SU-DHL-6 (cell line): Measurements from ENCODE around the gene EXOC4.

Experiments
- EZH2phosphoT487 ChIP-seq: fragments of 200-600 bp; sonication (generic), shearing (Covaris generic); conservative IDR thresholded peaks from 2 replicates; pipeline ENCODE4 v1.6.1; 2018; ENCODE audit warnings: mild to moderate bottlenecking, antibody characterized with exemption, low read length, moderate library complexity, mixed read lengths
- TF ChIP-seq, protein P1 (sequence below): fragments of 200-600 bp; sonication (generic); IDR thresholded peaks from one replicate; pipeline ENCODE4 v1.5.1; 2017; ENCODE audit warnings: antibody characterized with exemption, mild to moderate bottlenecking, low read length, moderate library complexity; ENCODE audit not compliant: insufficient read depth, poor library complexity, severe bottlenecking

DNA sequence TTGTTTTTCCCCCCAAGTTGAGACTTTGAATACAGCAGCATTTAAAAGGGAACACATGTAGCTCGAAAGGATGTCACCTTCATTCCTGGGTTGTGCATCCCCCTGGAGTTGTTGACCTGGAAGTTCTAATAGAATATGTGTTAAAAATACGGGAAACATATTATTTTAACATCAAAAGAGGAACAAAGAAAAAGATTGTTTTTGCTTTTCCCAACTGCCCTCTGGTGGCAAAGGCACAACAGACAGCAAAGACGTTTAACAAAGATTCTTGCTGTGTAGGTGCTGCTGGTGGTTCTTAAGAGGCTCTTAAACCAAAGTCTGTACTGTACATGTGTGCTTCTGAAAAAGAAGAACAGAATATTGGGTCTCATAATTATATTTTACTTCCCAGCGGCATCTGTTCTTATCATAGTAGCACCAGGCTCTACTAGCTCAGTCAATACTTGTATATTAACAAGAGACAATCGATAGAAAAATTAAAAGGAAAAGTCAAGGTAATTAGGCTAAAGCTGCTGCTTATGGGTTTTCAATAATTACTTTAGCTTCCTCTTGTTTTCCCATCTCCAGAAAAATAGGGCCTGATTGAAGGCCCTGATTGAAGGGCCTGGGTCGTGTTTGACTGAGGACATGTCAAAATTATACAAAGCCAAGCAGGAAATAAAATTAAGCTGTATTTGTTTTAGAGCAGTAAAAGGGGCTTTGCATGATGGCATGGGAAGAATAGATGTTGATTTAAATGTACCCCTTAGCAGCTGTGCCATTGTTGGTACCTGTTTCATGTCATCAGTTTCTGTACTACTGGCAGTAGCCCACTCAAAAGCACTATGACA is 490.0 kb downstream of the EXOC4 start:
- TF ChIP-seq, protein P1, sequence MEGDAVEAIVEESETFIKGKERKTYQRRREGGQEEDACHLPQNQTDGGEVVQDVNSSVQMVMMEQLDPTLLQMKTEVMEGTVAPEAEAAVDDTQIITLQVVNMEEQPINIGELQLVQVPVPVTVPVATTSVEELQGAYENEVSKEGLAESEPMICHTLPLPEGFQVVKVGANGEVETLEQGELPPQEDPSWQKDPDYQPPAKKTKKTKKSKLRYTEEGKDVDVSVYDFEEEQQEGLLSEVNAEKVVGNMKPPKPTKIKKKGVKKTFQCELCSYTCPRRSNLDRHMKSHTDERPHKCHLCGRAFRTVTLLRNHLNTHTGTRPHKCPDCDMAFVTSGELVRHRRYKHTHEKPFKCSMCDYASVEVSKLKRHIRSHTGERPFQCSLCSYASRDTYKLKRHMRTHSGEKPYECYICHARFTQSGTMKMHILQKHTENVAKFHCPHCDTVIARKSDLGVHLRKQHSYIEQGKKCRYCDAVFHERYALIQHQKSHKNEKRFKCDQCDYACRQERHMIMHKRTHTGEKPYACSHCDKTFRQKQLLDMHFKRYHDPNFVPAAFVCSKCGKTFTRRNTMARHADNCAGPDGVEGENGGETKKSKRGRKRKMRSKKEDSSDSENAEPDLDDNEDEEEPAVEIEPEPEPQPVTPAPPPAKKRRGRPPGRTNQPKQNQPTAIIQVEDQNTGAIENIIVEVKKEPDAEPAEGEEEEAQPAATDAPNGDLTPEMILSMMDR, result peak; percentile 26
- no peak for TF ChIP-seq EZH2phosphoT487
